GM19372 (cell line): ENCODE results near the gene KRT16.
"Not testable (repeated sequence)": the region's sequence is repeated elsewhere in the genome, so short reads cannot be mapped to it uniquely, and the experiment has no call there.

Source experiments
- ATAC-seq: cut with Tn5 transposase; IDR thresholded peaks from one replicate; pipeline ENCODE4 v1.9.1; 2021; ENCODE audit warnings: mild to moderate bottlenecking, low read depth, moderate library complexity; ENCODE audit not compliant: unreplicated experiment

The KRT16 gene

DNA sequence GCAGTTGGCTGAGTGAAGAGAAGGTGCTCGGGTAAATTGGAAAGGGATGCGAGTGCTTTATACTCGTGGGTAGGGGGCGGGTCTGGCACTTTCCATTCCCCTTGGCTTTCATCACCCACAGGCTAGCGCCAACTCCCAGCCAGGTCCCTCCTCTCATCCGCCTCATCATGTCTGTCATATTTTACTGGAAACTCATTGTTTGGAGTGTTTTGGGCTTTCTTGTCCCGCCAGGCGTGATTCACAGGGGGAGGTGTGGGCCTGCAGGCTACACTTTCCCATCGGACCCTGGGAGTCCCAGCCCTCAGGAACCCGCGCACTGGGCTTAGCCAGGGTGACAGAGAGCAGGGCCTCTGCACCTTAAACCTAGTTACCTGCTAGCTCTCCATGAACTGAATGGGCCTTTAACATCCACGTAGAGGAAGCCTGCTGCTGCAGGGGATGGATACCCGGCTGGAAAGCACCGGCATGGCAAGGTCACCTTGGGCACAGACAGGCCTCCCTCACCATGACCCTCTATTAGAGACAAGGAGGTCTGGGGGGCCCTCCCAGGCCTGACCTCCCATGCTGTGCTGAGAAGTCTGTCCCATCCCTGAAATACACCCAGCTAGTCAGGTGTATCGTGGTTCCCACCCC, 25.6 kb downstream of the KRT16 start, which contains the start of gene KRT14:
KRT14 (minus strand) TSS at position 33 of the 633 bp plus-strand sequence. CDS start 61 bp downstream, outside the sequence.
- no peak for ATAC-seq

DNA sequence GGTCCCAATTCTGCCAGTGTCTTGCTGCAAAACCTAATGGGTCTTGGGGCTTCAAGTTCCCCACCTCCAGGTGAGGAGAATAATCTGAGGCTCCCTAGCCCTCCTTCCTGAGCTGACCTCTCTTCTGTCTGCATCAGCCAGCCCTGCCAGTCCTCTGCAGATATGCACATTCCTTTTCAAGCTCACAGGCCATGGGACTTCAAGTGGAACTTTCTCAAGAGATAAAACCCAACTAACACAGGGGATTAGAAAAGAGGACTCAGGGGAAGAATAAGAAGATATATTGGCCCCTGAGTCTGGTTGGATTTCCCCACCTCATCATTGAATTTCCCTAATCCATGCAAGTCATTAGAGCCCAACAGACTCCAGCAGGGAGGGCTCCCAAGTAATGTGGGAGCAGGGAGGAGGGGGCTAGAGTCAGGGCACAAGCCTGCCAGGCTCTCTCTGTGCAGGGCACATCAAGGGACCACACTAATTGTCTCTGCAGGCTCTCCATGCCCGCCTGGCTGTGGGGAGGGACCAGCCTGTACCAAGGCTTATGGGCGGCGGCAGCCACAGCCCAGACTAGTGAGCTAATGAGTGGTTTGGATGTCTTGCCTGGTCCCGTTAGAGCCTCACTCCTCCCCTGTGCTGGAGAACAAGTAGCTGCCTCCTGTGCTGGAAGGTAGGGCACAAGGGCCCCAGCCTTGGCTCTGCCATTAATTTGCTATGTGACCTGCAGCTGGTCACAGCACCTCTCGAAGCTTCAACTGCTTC, 27.1 kb downstream of the KRT16 start:
- no peak for ATAC-seq

DNA sequence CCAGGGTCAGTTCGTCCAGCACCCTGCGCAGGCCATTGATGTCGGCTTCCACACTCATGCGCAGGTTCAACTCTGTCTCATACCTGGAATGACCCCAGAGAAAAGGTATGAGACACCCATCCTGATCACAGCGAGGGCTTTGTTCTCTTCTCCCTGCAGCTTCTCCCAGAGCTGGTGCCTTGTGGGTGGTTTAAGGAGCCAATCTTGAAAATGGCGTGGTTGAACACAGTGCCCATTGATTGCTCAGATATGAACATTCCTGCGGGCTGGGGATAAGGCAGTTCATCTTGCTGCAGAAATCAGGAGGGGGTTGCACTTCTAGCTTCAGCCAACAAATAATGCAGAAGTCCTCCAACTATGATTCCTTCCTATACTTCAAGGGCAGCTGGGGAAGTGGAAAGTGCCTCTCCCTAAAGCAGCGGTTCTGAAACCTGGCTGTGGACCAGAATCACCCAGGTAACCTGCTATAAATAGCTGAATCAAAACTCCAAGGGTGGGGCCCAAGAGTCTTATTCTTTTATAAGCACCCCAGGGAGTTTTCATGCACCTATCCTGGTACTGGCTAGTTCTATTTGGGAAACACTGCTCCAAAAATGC, 28.1 kb downstream of the KRT16 start:
- not testable (repeated sequence) for ATAC-seq

DNA sequence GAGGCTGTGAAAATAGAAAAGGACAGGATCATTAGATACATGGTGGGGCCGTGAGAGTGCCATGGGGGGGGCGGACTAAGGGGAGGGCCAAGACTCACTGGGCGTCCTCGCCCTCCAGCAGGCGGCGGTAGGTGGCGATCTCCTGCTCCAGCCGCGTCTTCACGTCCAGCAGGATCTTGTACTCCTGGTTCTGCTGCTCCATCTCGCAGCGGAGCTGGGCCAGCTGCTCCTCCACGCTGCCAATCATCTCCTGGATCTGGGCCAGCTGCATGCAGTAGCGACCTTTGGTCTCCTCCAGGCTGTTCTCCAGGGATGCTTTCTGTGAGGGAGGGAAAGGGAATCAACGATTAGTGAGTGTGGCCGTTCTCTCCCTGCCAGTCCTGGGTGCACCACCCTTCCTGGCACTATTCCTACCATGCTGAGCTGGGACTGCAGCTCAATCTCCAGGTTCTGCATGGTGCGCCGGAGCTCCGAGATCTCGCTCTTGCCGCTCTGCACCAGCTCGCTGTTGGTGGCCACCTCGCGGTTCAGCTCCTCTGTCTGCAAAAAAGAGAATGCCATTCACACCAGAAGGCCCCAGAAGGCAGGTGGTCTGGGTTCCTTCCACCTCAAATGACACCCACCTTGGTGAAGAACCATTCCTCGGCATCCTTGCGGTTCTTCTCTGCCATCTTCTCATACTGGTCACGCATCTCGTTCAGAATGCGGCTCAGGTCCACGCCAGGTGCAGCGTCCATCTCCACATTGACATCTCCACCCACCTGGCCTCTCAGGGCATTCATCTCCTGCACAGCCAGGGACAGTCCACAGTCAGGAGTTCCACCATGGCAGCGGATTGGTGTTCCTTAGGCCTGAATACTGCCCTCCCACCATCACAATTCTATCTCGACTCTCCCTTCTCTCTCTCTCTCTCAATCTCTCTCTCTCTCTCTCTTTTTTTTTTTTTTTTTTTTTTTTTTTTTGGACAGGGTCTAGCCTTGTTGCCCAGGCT, 29.1 kb downstream of the KRT16 start:
- ATAC-seq = no peak

DNA sequence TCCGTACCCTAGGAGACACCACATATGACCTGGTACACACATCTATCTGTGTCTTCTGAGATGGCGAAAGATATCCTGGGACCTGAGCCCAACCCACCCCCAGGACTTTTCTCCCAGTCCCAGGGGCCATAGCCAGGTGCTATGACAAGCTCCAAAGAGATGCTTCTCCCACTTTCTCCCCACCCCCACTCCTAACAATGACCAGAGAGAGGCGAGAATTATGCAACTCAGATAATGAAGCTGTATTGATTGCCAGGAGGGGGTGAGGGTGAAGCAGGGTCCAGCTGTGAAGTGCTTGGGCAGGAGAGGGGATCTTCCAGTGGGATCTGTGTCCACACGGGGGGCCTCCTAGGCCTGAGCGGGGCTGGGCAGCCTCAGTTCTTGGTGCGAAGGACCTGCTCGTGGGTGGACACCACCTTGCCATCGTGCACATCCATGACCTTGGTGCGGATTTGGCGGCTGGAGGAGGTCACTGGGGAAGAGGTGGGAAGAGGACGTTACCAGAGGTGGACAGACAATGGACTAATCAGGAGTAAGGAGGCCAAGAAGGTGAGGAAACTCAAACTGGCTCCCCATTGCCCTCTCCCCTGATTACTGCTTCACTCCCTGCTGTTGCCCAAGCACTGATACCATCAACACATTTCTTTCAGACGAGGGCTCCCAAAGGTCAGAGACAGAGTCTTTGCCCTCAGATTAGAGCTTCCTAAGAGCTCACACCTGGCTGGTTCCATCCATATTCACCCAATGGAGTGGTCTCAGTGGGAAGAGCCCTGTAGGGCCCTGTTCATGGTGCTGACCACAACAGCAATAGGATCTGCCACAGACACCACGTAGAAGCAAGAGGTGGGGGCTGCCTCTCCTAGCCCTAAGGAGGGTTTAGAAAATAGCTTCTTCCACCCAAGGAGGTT, 30.3 kb downstream of the KRT16 start:
- not testable (repeated sequence) for ATAC-seq

DNA sequence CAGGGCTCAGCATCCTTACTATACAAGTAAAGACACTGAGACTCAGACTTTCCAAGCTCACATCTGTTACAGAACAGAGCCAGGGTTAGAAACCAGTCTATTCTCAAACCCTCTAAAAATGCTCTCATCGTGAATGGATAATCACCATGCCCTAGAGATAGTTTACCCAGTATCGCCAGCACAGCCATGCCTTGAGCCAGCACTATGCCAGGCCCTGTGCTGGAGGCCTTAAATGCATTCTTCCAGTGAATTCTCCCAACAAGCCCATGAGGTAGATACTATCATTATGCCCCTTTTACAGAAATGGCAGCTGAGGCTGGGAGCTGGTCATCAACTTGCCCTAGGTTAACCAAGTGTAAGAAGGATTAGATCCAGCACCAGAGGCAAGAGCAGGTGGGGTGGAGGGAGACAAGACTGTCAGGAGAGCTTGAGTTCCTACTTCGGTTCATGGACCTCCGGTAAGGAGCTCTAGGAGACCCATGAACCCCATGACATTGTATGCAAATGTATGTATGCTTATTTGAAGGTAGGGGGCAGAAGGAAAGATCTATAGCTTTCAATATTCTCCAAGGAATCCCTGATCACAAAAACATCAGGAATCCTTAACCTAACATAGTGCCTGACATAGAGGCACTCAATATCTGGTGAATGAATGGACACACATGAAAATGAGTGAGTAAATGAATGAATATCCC, 31.1 kb downstream of the KRT16 start:
- ATAC-seq = no peak

DNA sequence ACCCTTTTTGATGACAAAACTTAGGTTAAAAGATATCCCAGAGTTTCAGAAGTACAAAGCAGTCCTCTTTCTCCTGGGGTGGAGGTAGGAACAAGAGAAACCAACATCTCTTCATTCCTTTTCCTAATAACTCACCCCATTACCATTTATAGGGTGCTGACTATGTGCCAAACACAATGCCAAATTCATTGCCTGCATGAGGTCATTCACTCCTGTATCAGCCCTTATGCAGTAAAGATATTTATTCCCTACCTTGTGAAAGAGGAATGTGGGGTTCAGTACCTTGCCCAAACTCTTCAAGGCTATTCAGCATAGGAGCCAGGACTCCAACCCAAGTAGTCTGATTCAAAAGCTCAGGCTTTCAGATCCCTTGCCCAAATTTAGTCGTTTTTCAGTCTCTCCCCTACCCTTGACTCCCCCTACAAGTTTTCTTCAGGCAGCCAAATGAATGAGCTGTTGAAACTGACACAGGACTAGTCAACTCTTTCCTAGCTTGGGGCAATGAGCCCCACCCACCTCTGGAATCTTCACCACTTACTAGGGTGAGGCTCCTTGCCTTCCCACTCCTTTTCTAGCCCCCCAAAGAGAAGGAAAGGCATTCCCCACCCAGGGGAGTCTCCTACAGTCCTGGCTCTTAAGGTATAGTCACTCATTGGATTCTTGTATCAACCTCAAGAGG, 31.7 kb downstream of the KRT16 start:
- no peak for ATAC-seq

DNA sequence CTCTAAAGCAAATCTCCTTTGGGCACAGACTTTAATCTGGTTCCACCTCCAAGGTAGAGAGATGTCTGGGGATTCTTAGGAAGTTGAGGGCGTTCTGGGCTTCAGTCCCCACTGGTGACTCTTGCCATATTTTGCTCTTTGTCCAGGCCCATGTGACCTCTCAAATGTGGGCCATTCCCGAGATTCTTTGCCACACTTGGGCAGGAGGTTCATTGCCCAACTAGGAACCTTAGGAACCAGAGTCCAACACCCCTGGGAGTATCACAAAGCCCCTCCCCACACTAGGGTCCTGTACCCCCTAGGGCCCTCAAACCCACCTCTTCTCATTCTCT, 32.4 kb downstream of the KRT16 start:
- ATAC-seq = no peak

DNA sequence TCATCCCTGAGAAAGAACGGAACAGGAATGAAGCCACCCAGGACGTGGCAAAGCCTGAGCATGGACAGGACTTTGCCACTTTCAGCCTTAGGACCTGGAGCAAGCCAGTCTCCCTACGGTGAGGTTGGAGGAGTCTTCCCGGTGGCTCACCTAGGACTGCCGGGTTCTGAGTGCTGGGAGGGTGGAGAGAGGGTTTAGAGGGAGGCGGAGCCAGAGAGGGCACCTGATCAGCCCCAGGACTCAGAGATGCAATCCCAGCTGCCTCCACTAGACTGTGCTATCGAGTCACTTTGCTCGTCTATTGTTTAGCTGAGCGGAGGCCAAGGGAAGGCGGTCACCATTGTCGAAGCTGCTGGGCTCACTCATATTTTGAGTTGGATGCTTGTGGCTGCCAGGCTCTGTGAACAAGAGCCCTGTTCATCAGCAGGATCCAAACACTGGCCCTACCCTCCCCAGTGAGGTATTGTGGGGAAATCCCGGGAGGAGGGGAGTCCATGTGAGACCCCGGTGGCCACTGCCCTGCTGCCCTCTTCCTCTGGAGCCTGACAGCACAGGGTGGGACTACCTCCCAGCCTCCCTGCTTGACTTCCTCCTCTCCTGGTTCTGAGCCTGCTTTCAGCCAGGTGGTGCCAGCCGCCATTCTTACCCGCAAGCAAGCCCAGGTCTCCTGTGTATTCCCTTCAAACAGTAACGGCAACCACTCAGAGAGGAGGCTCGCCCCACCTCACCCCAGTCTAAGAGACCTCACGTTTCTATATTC, 32.9 kb downstream of the KRT16 start:
- ATAC-seq = no peak

DNA sequence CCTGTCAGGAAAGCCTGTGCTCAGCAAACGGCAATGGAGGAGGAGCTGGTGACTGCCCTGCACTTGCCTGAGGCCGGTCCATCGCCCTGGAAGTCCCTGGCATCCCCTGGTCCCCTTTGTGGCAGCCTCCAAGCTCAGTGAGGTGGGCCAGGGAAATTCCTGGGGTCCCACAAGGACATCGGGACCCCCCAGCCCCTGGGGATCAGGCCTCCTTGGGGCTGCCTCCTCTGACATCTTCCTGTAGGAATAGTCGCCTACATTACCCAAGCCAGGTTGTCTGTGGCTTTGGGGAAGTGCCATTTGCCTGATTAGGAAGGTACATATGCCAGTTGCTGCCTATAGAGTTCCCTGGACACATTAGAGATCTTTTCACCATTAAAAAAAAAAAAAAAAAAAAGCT, 33.6 kb downstream of the KRT16 start:
- ATAC-seq = no peak

DNA sequence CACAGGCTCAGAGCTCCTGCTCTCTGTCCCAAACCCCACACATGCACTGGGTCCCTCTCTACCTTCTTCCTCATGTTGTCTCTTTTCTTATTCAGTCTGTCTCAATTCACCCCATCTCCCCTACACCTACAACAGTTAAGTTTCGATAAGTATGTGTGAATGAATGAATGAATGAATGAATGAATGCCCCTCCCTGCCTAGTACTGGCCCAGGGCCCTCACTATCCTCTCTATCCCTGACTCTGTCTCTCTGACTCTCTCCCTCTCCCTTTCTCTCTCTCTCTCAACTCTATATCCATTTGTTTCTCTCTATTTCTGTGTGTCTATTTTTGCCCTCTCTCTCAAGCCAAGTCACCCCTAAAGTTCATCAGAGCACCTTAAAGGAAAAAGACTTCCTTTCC, 34.0 kb downstream of the KRT16 start:
- no peak for ATAC-seq

DNA sequence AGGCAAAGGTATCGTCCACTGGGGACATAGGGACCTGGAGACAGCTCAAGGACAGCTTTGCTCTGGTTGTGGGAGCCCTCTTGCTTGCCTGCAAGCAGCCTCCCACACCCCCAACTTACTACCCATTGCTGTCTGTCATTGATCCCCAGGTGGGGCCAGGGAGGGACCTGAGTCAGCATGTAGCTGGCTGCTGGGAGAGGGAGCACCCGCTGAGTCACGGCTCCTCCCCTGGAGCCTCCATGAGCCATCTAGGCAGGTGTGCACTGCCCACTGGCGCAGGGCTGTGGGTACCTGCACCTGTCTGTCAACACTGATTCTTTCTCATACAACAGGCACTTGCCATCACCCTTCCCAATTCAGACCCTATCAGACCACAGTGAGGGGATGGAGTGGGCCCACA, 35.8 kb downstream of the KRT16 start:
- not testable (repeated sequence) for ATAC-seq

DNA sequence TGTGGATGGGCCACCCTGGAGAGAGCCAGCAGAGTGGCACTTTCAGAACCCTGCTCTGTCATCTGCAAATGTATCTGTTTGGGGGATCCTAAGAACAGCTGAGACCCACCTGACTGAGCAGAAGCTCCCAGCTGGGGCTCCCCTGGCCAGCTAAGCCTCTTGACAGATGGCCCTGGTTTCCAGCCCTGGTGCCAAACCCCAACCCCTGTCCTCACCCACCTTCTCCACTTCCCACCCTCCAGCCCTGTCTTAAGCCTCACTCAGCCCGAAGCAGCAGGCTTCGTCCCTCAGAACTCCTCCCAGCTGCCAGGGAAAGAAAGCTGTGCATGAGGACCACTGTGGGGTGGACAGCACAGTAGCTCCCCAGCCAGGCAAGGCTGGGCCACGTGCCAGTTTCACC, 37.2 kb downstream of the KRT16 start:
- no peak for ATAC-seq

DNA sequence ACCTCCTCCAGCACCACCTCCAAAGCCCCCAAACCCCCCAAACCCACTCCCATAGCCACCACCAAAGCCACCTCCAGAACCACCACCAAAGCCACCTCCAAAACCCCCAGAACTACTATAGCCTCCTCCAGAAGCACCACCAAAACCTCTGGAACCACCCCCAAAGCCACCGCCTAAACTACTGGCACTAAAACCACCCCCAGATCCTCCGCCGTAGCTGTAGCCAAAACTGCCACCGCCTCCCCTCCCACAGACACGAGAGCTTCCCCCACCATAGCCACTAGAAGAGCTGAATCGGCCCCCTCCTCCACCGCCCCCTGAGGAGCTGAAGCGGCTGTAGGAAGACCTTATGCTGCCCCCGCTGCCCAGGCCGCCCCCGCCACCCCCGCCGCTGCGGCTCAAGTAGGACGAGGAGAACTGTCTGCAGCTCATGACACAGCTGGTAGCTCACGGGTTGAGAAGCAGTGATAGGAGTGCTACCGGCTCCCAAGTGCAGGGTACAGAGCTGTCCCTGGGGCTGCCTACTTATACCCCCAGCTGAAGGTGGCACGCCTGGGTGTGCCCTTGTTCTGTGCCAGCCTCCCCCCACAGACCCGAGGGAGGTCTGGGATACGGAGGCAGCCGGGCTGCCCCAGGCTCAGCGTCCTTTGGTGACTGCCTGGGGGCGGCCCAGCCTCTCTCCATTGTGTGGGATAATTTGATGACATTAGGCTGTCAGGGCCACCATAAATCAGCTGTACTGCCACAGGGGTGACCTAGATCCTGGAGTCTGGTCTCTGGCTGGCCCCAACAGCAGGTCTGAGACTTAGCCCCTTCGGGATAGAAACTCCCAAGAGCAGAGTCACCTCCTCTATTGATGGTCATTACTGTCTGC, 40.8 kb downstream of the KRT16 start, which contains the start of gene KRT9:
KRT9 (minus strand) TSS at position 499 of the 874 bp plus-strand sequence; CDS start at position 432, 67 bp downstream.
- no peak for ATAC-seq

DNA sequence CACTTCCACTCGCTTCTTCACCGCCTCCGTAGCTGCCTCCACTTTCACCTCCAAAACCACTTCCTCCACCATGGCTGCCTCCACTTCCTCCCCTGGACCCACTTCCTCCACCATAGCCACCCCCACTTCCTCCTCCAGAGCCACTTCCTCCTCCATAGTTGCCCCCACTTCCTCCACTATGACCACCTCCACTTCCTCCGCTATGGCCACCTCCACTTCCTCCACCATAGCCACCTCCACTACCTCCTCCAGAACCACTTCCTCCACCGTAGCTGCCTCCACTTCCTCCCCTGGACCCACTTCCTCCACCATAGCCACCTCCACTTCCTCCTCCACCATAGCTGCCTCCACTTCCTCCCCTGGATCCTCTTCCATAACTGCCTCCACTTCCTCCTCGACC, 45.2 kb downstream of the KRT16 start:
- no peak for ATAC-seq

DNA sequence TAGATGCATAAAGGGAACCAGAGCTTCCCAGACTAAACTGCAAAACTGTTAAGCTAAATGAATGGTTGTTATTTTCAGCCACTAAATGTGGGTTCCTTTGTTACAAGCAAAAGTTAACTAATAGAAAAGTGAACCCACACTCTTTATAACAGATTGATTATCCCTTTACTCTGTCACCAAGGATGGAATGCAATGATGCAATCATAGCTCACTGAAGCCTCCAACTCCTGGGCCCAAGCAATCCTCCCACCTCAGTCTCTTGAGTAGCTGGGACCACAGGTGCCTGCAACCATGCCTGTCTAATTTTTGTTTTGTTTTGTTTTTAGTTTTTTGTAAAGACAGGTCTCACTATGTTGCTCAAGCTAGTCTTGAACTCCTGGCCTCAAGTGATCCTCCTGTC, 47.2 kb downstream of the KRT16 start:
- ATAC-seq = no peak
